Stomach smooth muscle (tissue), 2 donors: ENCODE data around the gene MYH6.

ENCODE experiments used
- H3K27ac ChIP-seq: one replicate; pipeline ENCODE4 v1.7.0; 2013; ENCODE audit warnings: mild to moderate bottlenecking, low read length, inconsistent platforms
- H3K27me3 ChIP-seq, 2 donors: one replicate each; pipeline ENCODE4 v1.7.0; 2013; ENCODE audit warnings: low read length in 2 of 2; ENCODE audit not compliant: insufficient read depth in 2 of 2, control insufficient read depth in 1 of 2
- H3K36me3 ChIP-seq, 2 donors: one replicate each; pipeline ENCODE4 v1.7.0; 2013; ENCODE audit warnings: low read length in 2 of 2; ENCODE audit not compliant: control insufficient read depth in 2 of 2, insufficient read depth in 2 of 2
- H3K4me1 ChIP-seq: one replicate; pipeline ENCODE4 v1.7.0; 2013; ENCODE audit warnings: low read length; ENCODE audit not compliant: control insufficient read depth, insufficient read depth
- H3K4me3 ChIP-seq, 2 donors: one replicate each; pipeline ENCODE4 v1.7.0; 2013; ENCODE audit warnings: low read length in 2 of 2
- H3K9ac ChIP-seq, 2 donors: one replicate each; pipeline ENCODE4 v1.7.0; 2013; ENCODE audit warnings: low read length in 2 of 2, mild to moderate bottlenecking in 1 of 2
- H3K9me3 ChIP-seq, 2 donors: one replicate each; pipeline ENCODE4 v1.7.0; 2013; ENCODE audit warnings: low read length in 2 of 2; ENCODE audit not compliant: control insufficient read depth in 2 of 2
- donor health status: healthy.
- donor health status: Pancreatic carcinoma.

The MYH6 gene

DNA sequence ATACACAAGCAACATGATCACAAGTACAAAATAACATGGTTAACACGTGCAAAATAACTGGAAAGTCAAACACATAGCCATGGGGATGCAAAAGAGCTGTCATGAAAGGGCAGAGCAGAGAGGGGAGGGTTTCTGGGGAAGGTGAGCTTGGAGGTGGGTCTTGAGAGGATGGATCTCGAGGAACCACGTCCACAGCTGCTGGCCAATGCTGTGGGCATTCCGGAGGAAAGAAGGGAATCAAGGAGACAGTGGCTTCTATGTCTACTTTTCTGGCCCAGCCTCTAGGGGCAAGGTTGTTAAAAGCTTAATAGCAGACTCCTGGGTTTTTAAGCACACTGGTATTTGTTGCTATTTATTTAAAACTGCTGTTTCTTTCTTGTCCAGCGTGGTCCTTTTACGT lies 35.8 kb upstream of the MYH6 start:
- peaks cover under 1% of the 10 kb centered on the region for H3K4me1 ChIP-seq
- no peaks in the 10 kb centered on the region for H3K36me3 ChIP-seq
- no peaks in the 10 kb centered on the region for H3K9me3 ChIP-seq
- no peak overlapping the region for H3K9ac ChIP-seq
- peaks cover 0 to 2% of the 10 kb centered on the region in 2 donors for H3K27me3 ChIP-seq
- H3K4me3 ChIP-seq, result no peak overlapping the region
- H3K27ac ChIP-seq, result no peak overlapping the region

DNA sequence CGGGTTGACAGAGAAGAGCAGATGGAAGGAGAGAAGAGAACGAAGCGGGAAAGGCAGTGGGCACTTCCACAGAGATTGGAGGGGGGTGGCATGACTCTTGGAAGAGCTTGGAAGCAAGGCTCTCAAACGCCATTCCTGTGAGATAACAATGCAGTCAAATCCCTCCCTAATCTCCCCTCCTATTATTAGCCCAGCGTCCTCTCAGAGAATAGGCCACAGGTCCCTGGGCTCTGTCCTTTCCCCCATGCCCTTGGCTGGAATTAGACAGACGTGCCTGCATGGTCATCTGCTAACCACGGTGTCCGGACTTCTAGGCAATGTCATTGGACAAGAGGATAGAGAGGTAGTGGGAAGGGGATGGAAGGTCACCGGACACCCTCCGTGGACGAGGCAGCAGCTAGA lies 35.3 kb upstream of the MYH6 start:
- Histone ChIP-seq H3K4me3 (no peak overlapping the region), H3K27ac (no peak overlapping the region), H3K9me3 (no peaks in the 10 kb centered on the region), H3K4me1 (peaks cover 5% of the 10 kb centered on the region), H3K9ac (no peak overlapping the region), H3K27me3 (peaks cover 0 to 2% of the 10 kb centered on the region in 2 donors), H3K36me3 (no peaks in the 10 kb centered on the region)

DNA sequence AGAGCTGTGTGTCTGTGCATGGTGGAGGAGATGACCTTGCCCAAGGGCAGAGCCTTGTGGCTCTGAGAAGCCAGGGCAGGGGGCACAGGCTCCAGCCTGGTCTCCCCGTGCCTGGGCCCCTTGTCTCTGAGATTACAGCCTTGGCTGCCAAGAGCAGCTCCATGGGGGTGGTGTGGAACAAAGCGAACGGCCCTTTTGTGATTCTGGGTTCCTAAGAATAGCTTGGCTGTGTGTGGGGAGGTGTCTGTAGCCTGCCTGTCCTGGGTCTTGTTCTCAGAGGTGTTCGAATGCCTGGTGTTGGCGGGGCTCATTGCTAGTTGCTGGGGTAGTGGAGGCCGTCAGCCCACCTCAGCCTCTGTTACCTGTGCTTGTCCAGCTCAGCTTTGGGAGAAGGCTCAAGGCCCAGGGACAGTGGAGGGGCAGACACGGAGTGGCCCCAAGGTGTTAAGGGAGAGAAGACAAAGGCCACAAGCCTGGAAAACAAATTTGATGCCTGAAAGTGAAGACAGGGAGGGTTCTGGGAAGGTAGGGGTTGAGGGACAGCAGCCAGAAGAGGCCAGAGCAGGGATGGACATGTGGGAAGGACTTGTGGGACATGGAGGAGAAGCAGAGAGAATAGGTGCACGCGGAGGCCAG lies 34.8 kb upstream of the MYH6 start:
- Histone ChIP-seq H3K9ac (no peak overlapping the region), H3K4me3 (no peak overlapping the region), H3K27ac (no peak overlapping the region), H3K36me3 (no peaks in the 10 kb centered on the region), H3K27me3 (peaks cover 0 to 2% of the 10 kb centered on the region in 2 donors), H3K4me1 (peaks cover 9% of the 10 kb centered on the region), H3K9me3 (no peaks in the 10 kb centered on the region)

DNA sequence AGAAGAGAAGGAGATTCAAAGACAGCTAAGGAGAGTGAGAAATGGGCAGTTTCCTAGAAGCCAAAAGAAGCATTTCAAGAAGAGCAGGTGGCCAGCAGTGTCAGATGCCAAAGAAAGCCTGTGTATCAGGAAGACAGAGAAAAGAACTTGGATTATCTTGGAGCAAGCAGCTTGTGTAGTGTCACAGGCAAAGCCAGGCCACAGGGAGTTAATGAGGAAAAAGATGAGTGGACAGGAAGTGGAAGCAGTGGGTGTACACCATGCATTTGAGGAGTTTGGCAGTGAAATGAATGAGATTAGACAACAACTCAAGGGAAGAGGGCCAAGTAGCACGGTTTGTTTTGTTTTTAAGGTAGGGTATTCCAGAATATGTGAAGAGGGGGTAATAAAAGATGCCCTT lies 33.0 kb upstream of the MYH6 start:
- Histone ChIP-seq H3K27ac (no peak overlapping the region), H3K9ac (no peak overlapping the region), H3K27me3 (peaks cover 0 to 2% of the 10 kb centered on the region in 2 donors), H3K4me3 (no peak overlapping the region), H3K4me1 (peaks cover 11% of the 10 kb centered on the region), H3K36me3 (no peaks in the 10 kb centered on the region), H3K9me3 (no peaks in the 10 kb centered on the region)

DNA sequence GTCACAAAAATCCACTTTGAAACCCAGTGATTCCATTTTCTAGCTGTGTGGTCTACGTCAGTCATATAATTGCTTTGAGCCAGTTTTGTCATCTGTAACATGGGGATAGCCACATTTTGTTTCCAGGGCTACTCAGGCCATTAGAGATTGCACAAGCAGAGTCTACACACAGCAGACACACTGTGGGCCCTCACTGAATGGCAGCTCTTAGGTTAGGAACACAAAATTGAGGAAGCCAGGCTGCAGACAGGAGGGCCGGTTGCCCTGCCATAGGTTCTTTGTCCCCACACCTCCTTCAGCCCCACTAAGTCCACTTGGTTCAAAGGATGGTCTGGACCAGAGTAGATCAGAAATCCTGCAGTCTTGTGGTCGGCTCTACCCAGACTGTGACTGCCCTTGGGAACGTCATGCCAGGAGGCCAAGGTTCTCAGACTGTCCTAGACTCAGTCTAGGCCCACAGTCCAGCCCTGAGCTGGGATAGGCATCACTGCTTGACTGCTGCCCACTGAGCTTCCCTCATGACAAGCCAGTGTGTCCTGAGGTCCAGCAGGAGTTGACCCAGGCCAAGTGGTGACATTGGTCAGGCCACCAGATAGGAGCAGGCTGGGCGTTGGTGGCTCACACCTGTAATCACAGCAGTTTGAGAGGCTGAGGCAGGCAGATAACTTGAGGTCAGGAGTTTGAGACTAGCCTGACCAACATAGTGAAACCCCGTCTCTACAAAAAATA lies 31.2 kb upstream of the MYH6 start:
- no peaks in the 10 kb centered on the region for H3K9me3 ChIP-seq
- H3K4me1 ChIP-seq, result peaks cover 11% of the 10 kb centered on the region
- peak overlapping the region; percentile 70 for H3K27ac ChIP-seq
- H3K4me3 ChIP-seq, result no peak overlapping the region
- no peaks in the 10 kb centered on the region for H3K36me3 ChIP-seq
- H3K9ac ChIP-seq, result no peak overlapping the region
- H3K27me3 ChIP-seq, result peaks cover 0 to 2% of the 10 kb centered on the region in 2 donors

DNA sequence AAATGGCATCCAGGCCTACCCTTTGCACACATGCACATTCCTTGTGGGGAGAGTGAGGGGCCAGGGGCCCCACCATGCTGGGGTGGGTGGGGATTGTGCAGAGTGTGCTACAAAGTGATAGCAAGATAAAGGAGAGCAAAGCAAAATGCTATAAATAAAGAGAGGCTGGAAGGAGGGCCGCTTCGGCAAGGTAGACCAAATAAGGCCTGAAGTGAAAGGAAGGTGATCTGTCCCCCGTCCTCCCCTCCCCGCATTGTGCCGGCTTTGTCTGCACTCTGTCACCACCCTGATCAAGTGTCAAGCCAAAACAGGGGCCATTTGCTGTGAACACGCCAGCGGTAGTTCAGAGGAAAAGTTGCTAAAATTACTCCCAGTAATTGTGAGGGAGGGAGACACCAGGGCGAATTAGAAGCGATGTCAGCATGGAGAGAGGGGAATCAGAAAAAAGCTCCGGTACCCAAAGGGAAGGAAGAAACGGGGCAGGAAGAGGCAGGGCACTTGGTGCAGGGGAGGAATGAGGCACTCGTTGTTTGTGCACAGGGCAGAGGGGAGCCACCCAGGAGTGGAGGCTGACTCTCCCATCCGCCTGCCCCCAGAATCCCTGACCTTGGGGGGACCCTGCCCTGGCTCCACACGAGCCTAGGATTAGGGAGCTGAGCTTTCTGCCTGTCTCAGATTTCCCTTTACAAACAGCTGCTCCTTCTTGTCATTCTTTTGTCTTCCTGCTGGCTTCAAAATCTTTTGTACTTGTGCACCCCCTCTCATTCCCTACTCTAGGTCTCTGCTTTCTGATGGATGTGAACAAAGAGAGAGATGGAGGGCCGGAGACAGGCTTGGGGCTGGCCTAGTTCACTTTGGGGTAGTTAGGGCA lies 30.3 kb upstream of the MYH6 start:
- Histone ChIP-seq H3K9ac (peak overlapping the region; percentile 42 to 59), H3K4me1 (peaks cover 11% of the 10 kb centered on the region), H3K9me3 (no peaks in the 10 kb centered on the region), H3K4me3 (peak overlapping the region in 1 of 2 donors; percentile 44), H3K36me3 (no peaks in the 10 kb centered on the region), H3K27ac (peak overlapping the region; percentile 70), H3K27me3 (peaks cover 0 to 2% of the 10 kb centered on the region in 2 donors)

DNA sequence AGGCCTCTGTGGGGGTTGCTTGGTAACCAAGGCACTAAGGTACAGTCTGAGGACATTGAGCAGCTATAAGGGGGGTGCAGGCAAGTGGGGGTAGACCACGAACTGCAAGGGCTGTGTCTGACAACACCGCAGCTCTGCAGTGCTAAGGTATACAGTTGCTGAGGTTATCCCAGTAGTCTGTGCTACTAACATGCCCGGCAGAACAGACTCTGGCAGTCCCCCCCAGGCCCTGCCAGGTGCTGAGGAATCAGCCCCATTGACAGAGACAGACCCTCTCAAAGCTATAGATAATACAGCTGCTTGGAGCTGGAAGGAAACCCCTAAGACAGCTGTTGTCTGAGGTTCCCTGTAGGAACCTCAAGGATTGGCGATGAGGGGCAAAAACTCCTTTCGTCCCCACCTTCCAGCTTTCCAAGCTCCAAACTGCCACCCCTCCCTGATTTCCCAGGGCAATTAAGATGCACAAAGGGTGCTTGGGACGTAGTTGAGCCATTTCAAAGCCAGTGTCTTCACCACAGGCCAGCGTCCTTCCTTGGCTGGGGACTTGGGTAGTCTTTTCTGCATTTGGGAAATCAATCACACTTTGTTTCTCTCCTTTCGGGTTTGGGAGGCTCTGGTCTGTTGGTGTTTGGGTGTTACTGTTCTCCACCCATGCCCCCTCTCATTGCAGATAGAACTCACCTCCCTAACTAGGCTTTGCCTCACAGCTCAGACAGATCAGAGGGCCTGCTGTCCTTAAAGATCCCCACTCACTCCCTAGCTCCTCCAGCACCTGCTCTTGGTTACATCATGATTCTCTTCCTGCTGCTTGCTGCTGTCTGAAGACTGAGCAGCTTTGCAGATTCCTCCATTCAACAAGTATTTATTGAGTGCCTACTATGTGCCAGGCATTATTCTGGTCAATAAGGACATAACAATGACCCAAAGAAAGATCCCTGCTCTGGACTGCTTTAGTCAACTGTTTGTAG lies 29.3 kb upstream of the MYH6 start:
- Histone ChIP-seq H3K27ac (peak overlapping the region; percentile 70), H3K36me3 (no peaks in the 10 kb centered on the region), H3K4me3 (no peak overlapping the region), H3K9ac (no peak overlapping the region), H3K27me3 (no peaks in the 10 kb centered on the region), H3K9me3 (no peaks in the 10 kb centered on the region), H3K4me1 (peaks cover 11% of the 10 kb centered on the region)

DNA sequence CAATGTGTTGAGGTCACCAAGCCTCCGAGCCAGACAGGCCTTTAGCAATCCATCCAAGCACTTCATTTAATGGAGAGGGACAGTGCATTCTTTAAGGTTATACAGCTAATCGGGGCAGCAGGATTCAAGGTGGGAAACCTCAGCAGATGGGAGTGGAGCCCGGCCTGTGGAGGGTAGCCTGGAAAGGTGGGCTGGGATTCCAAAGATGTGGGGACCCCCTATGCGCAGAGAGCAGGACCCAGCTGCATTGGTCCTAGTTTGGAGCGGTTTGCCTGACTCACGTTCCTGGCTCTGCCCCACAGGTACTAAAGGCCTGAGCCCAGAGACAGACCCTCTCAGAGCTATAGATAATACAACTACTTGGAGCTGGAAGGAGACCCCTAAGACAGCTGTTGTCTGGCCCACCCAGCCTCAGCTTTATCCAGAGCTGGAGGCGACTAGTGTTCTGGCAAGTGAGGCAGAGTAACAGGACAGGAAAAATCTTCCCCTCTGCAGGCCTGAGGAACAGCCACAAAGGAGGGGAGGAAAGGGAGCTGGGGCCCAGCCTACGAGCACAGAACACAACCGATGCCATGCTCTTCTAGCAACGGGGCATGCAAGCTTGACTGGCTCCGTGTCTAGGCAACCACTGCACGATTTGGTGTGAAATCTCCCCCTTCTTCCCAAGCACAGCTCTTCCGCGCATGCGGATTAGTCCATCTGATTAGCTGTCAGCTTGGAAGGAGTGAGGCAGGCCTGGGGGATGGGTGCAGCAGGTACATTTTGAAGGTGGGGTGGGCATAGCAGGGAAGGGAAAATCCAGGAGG lies 28.5 kb upstream of the MYH6 start:
- H3K27ac ChIP-seq, result no peak overlapping the region
- no peak overlapping the region for H3K4me3 ChIP-seq
- H3K9me3 ChIP-seq, result no peaks in the 10 kb centered on the region
- H3K27me3 ChIP-seq, result no peaks in the 10 kb centered on the region
- no peaks in the 10 kb centered on the region for H3K36me3 ChIP-seq
- H3K4me1 ChIP-seq, result peaks cover 11% of the 10 kb centered on the region
- no peak overlapping the region for H3K9ac ChIP-seq

DNA sequence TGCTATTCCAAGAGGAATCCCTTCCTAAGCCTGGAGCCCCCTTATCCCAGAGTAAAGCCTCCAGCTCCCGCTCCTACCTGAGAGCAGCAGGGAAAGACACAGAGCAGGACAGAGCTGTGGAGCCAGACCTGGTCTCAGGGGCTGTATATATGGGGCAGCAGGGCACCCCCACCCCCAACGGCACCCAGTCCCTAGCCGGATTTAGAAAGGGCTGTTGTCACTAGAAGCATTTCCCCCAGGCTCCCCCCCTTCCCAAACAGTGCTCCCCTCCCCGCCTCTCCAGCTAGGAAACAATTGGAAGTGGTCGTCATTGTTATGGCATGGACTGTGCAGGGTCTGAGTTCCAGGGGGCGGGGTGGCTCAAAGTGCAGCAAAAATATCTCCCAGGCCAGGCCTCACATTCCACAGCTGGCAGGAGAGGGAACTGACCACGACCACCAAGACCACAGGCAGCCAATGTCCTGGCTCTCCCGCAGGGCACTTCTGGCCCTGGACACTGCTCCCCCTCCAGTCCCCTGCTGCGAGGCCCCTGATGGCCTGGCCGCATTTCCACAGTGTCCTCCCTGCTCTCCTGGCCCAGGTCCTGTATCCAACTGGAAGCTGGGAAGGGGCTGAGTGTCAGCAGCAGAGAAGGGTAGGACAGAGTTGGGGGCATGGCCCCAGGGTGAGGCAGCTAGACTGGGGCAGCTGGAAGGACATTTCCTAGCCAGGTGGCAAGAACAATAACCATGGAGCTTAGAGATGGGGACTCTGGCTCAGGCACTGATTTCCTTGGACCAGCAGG lies 27.7 kb upstream of the MYH6 start, which contains the start of gene MYH7:
Gene MYH7 (minus strand): TSS at position 118 of the 784 bp plus-strand sequence. CDS start 1,928 bp downstream, outside the sequence.
- H3K36me3 ChIP-seq, result no peaks in the 10 kb centered on the region
- H3K4me1 ChIP-seq, result peaks cover 11% of the 10 kb centered on the region
- no peak within 1 kb of the TSS for H3K4me3 ChIP-seq
- no peak within 1 kb of the TSS for H3K27ac ChIP-seq
- H3K9me3 ChIP-seq, result no peaks in the 10 kb centered on the region
- H3K9ac ChIP-seq, result no peak within 1 kb of the TSS
- no peaks in the 10 kb centered on the region for H3K27me3 ChIP-seq
